ENCODE measurements around the gene EDEM1.
"Not testable (repeated sequence)": the region's sequence is repeated elsewhere in the genome, so short reads cannot be mapped to it uniquely, and the experiment has no call there.

EDEM1 gene

DNA sequence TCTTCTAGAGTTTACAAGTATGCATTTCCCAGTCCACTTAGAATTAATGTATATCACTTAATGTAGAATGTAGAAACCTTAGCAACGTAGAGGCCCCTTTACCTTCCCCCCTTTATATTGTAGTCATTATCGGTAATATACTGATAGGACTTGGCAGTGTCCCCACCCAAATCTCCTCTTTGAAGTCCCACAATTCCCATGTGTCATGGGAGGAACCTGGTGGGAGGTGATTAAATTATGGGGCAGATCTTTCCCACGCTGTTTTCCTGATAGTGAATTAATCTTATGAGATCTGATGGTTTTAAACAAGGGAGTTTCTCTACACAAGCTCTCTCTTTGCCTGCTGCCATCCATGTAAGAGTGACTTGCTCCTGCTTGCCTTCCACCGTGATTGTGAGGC is 34.4 kb upstream of the EDEM1 start:
- Histone ChIP-seq H3K36me3 (ENCODE audit: insufficient read depth, low read length) (no peaks in the 10 kb centered on the region), H3K27me3 (ENCODE audit: control insufficient read depth, insufficient read depth, low read length) (no peaks in the 10 kb centered on the region), H3K4me3 (ENCODE audit: low read length) (no peak overlapping the region), H3K4me2 (ENCODE audit: low read length) (no peak overlapping the region), H3K9me3 (replicated peaks; ENCODE audit: low read length) (no peaks in the 10 kb centered on the region), H3K4me1 (ENCODE audit: control insufficient read depth, insufficient read depth, low read length) (no peaks in the 10 kb centered on the region), H3K9ac (ENCODE audit: low read depth, low read length) (no peak overlapping the region)

DNA sequence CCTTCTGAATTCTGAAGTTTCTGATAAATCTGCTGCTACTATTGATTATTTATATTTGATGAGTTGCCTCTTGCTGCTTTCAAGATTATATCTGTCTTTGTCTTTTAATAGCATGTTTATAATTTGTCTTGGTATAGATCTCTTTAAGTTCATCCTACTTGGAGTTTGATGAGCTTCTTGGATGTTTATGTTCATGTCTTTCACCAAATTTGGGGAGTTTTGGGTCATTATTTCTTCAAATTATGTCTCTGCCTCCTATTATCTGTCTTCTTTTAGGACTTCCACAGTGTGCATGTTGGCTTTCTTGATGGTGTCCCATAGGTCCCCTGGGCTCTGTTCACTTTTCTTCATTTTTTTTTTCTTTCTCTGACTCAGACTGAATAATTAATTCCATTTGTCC is 32.3 kb upstream of the EDEM1 start:
- Histone ChIP-seq H3K4me2 (ENCODE audit: low read length) (no peak overlapping the region), H3K27me3 (ENCODE audit: control insufficient read depth, insufficient read depth, low read length) (no peaks in the 10 kb centered on the region), H3K9me3 (replicated peaks; ENCODE audit: low read length) (no peaks in the 10 kb centered on the region), H3K36me3 (ENCODE audit: insufficient read depth, low read length) (no peaks in the 10 kb centered on the region), H3K4me1 (ENCODE audit: control insufficient read depth, insufficient read depth, low read length) (peaks cover under 1% of the 10 kb centered on the region), H3K4me3 (ENCODE audit: low read length) (no peak overlapping the region), H3K9ac (ENCODE audit: low read depth, low read length) (no peak overlapping the region)

DNA sequence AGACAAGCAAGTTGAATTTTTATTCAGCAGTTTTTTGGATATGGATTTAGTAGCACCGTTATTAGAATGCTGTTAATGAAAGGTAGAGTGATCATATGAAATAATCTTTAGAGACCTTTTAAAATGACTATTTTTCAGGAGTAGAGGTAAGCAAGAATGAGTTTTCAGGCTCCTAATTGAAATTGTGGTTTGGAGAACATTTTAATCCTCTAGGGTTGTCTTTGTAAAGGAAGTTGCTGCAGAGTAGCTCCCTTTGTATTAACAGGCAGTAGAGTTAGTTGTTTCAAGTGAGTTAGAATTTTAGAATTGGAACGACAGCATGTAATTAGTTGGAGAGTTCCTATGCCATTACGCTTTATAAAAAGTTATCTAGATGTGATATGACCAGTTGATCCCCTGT is 27.2 kb upstream of the EDEM1 start:
- Histone ChIP-seq H3K4me1 (ENCODE audit: control insufficient read depth, insufficient read depth, low read length) (peaks cover 26% of the 10 kb centered on the region), H3K4me3 (ENCODE audit: low read length) (no peak overlapping the region), H3K27me3 (ENCODE audit: control insufficient read depth, insufficient read depth, low read length) (no peaks in the 10 kb centered on the region), H3K36me3 (ENCODE audit: insufficient read depth, low read length) (no peaks in the 10 kb centered on the region), H3K4me2 (ENCODE audit: low read length) (no peak overlapping the region), H3K9me3 (replicated peaks; ENCODE audit: low read length) (no peaks in the 10 kb centered on the region), H3K9ac (ENCODE audit: low read depth, low read length) (no peak overlapping the region)

GRCh38 chr3:5160940-5161858 is 26.3 kb upstream of the EDEM1 start:
- Histone ChIP-seq H3K4me3 (ENCODE audit: low read length) (no peak overlapping the region), H3K9ac (ENCODE audit: low read depth, low read length) (no peak overlapping the region), H3K27me3 (ENCODE audit: control insufficient read depth, insufficient read depth, low read length) (no peaks in the 10 kb centered on the region), H3K4me2 (ENCODE audit: low read length) (peak overlapping the region; percentile 20), H3K4me1 (ENCODE audit: control insufficient read depth, insufficient read depth, low read length) (peaks cover 26% of the 10 kb centered on the region), H3K36me3 (ENCODE audit: insufficient read depth, low read length) (no peaks in the 10 kb centered on the region), H3K9me3 (replicated peaks; ENCODE audit: low read length) (no peaks in the 10 kb centered on the region)

- H3K36me3 ChIP-seq (ENCODE audit: insufficient read depth, low read length): no peaks in the 10 kb centered on the region
- no peaks in the 10 kb centered on the region for H3K27me3 ChIP-seq (ENCODE audit: control insufficient read depth, insufficient read depth, low read length)
- peaks cover 26% of the 10 kb centered on the region for H3K4me1 ChIP-seq (ENCODE audit: control insufficient read depth, insufficient read depth, low read length)
- no peaks in the 10 kb centered on the region for H3K9me3 ChIP-seq (replicated peaks; ENCODE audit: low read length)
- peak overlapping the region; percentile 8 for H3K4me2 ChIP-seq (ENCODE audit: low read length)
- no peak overlapping the region for H3K9ac ChIP-seq (ENCODE audit: low read depth, low read length)
- H3K4me3 ChIP-seq (ENCODE audit: low read length): no peak overlapping the region
Measured at GRCh38 chr3:5162102-5162501, 25.4 kb upstream of the EDEM1 start.

GRCh38 chr3:5165698-5166097 is 21.8 kb upstream of the EDEM1 start:
- Histone ChIP-seq H3K9me3 (replicated peaks; ENCODE audit: low read length) (no peaks in the 10 kb centered on the region), H3K4me2 (ENCODE audit: low read length) (no peak overlapping the region), H3K27me3 (ENCODE audit: control insufficient read depth, insufficient read depth, low read length) (no peaks in the 10 kb centered on the region), H3K36me3 (ENCODE audit: insufficient read depth, low read length) (no peaks in the 10 kb centered on the region), H3K4me1 (ENCODE audit: control insufficient read depth, insufficient read depth, low read length) (peaks cover 21% of the 10 kb centered on the region), H3K9ac (ENCODE audit: low read depth, low read length) (no peak overlapping the region), H3K4me3 (ENCODE audit: low read length) (no peak overlapping the region)

- peaks cover 9% of the 10 kb centered on the region for H3K4me1 ChIP-seq (ENCODE audit: control insufficient read depth, insufficient read depth, low read length)
- no peak overlapping the region for H3K4me3 ChIP-seq (ENCODE audit: low read length)
- peaks cover 7% of the 10 kb centered on the region for H3K36me3 ChIP-seq (ENCODE audit: insufficient read depth, low read length)
- H3K9ac ChIP-seq (ENCODE audit: low read depth, low read length): no peak overlapping the region
- no peak overlapping the region for H3K4me2 ChIP-seq (ENCODE audit: low read length)
- no peaks in the 10 kb centered on the region for H3K9me3 ChIP-seq (replicated peaks; ENCODE audit: low read length)
- no peaks in the 10 kb centered on the region for H3K27me3 ChIP-seq (ENCODE audit: control insufficient read depth, insufficient read depth, low read length)
Measured at GRCh38 chr3:5166846-5167245, 20.7 kb upstream of the EDEM1 start.

GRCh38 chr3:5168110-5168509 is 19.4 kb upstream of the EDEM1 start:
- peaks cover 17% of the 10 kb centered on the region for H3K36me3 ChIP-seq (ENCODE audit: insufficient read depth, low read length)
- no peaks in the 10 kb centered on the region for H3K9me3 ChIP-seq (replicated peaks; ENCODE audit: low read length)
- H3K9ac ChIP-seq (ENCODE audit: low read depth, low read length): no peak overlapping the region
- no peak overlapping the region for H3K4me2 ChIP-seq (ENCODE audit: low read length)
- H3K4me1 ChIP-seq (ENCODE audit: control insufficient read depth, insufficient read depth, low read length): no peaks in the 10 kb centered on the region
- H3K27me3 ChIP-seq (ENCODE audit: control insufficient read depth, insufficient read depth, low read length): no peaks in the 10 kb centered on the region
- H3K4me3 ChIP-seq (ENCODE audit: low read length): no peak overlapping the region

- no peak overlapping the region for H3K4me3 ChIP-seq (ENCODE audit: low read length)
- H3K27me3 ChIP-seq (ENCODE audit: control insufficient read depth, insufficient read depth, low read length): no peaks in the 10 kb centered on the region
- H3K4me1 ChIP-seq (ENCODE audit: control insufficient read depth, insufficient read depth, low read length): no peaks in the 10 kb centered on the region
- no peak overlapping the region for H3K9ac ChIP-seq (ENCODE audit: low read depth, low read length)
- peaks cover 27% of the 10 kb centered on the region for H3K36me3 ChIP-seq (ENCODE audit: insufficient read depth, low read length)
- no peak overlapping the region for H3K4me2 ChIP-seq (ENCODE audit: low read length)
- no peaks in the 10 kb centered on the region for H3K9me3 ChIP-seq (replicated peaks; ENCODE audit: low read length)
Measured at GRCh38 chr3:5169807-5170206, 17.7 kb upstream of the EDEM1 start.

DNA sequence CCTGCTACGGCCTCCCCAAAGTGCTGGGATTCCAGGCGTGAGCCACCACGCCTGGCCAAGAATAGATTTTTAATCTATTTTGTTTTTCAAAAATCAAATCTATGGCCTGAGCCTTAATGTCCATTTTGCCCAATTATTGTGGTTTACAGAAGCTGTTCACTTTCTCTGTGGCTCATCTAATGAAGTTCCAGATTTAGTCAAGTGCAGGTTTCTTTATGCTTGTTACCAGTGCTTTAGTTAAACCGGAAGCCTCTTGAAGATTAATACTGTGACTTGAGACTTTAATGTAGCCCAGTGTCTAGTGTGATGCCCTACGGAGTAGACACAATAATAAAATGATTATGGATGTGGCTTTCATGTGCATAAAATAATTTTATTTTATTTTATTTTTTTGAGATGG is 16.5 kb upstream of the EDEM1 start:
- Histone ChIP-seq H3K36me3 (ENCODE audit: insufficient read depth, low read length) (peaks cover 38% of the 10 kb centered on the region), H3K9ac (ENCODE audit: low read depth, low read length) (no peak overlapping the region), H3K4me2 (ENCODE audit: low read length) (no peak overlapping the region), H3K4me3 (ENCODE audit: low read length) (no peak overlapping the region), H3K27me3 (ENCODE audit: control insufficient read depth, insufficient read depth, low read length) (no peaks in the 10 kb centered on the region), H3K9me3 (replicated peaks; ENCODE audit: low read length) (no peaks in the 10 kb centered on the region), H3K4me1 (ENCODE audit: control insufficient read depth, insufficient read depth, low read length) (no peaks in the 10 kb centered on the region)

DNA sequence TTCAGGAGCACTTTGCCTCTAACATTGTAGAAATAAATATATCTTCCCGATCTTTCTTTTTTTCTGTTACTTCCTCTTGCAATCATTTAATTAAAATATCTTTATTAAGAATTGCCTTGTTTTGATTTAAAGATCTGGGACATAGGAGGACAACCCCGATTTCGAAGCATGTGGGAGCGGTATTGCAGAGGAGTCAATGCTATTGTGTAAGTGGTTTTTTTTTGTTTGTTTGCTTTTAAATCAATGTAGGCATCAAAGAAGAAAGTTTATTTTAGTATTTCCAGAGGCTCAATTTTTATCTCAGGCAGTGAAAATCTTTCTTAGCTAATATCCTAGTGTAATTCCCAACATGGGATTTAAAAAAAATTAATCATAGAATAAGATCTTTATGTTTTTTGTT is 15.5 kb upstream of the EDEM1 start:
- H3K4me2 ChIP-seq (ENCODE audit: low read length): no peak overlapping the region
- H3K9ac ChIP-seq (ENCODE audit: low read depth, low read length): no peak overlapping the region
- H3K4me3 ChIP-seq (ENCODE audit: low read length): no peak overlapping the region
- no peaks in the 10 kb centered on the region for H3K4me1 ChIP-seq (ENCODE audit: control insufficient read depth, insufficient read depth, low read length)
- no peaks in the 10 kb centered on the region for H3K9me3 ChIP-seq (replicated peaks; ENCODE audit: low read length)
- no peaks in the 10 kb centered on the region for H3K27me3 ChIP-seq (ENCODE audit: control insufficient read depth, insufficient read depth, low read length)
- peaks cover 38% of the 10 kb centered on the region for H3K36me3 ChIP-seq (ENCODE audit: insufficient read depth, low read length)

GRCh38 chr3:5179036-5179435 is 8.5 kb upstream of the EDEM1 start:
- H3K4me1 ChIP-seq (ENCODE audit: control insufficient read depth, insufficient read depth, low read length); H3K9ac ChIP-seq (ENCODE audit: low read depth, low read length); H3K4me3 ChIP-seq (ENCODE audit: low read length); H3K27me3 ChIP-seq (ENCODE audit: control insufficient read depth, insufficient read depth, low read length); H3K9me3 ChIP-seq (replicated peaks; ENCODE audit: low read length); H3K4me2 ChIP-seq (ENCODE audit: low read length): not testable (repeated sequence)
- H3K36me3 ChIP-seq (ENCODE audit: insufficient read depth, low read length): peaks cover 59% of the 10 kb centered on the region
